HepG2 (cell line): ENCODE measurements around the gene AS3MT. TPM values are rescaled to one million over a fixed set of nuclear protein-coding genes. Genes with fewer than 3 reads are reported as not detected.
A peak's percentile ranks its signal among the peaks of the same experiment; 100 is the strongest.

Experiments
- ATAC-seq: fragments of 200-7000 bp; cut with Tn5 transposase; 3 replicates; pipeline ENCODE4 v1.9.1; 2020; ENCODE audit warnings: mild to moderate bottlenecking, moderate library complexity
- BruUV-seq: library from RNA; stranded (reverse); fragments of 400-500 nt; replicated peaks from 2 replicates; lab custom pipeline; 2021; lab: Mats Ljungman, UMichigan
- CTCF ChIA-PET: fragments of 300-600 bp; formaldehyde crosslinking; extraction: SDS; loops from one replicate; lab custom pipeline; 2021; ENCODE audit warnings: low total read pairs, inconsistent platforms, low intra/inter-chr PET ratio; lab: Yijun Ruan, JAX
- POLR2A ChIA-PET: fragments of 350-600 bp; sonication (Branson Sonifier 250); formaldehyde crosslinking; loops from one replicate; lab custom pipeline; 2020; ENCODE audit warnings: antibody characterized with exemption, inconsistent platforms; lab: Yijun Ruan, JAX
- DNase-seq: peaks from one replicate; pipeline ENCODE4 v3.0.0-alpha.2; 2015; ENCODE audit warnings: low spot score
- FAIRE-seq: peaks from 3 replicates; lab custom pipeline; 2011; peaks lifted over from hg19 to GRCh38; lab: Jason Lieb, UNC
- H2AFZ ChIP-seq: one replicate; pipeline ENCODE4 v1.6.1; 2011; ENCODE audit warnings: low read length, inconsistent platforms
- H3K27ac ChIP-seq: fragments of 300-600 bp; 3 replicates; pipeline ENCODE4 v1.8.0; 2011; ENCODE audit warnings: mixed run types, mild to moderate bottlenecking, mixed read lengths, low read length, inconsistent platforms; ENCODE audit not compliant: insufficient read depth; ENCODE audit errors: extremely low read length
- H3K27me3 ChIP-seq, 2 experiments: fragments of 200-600 bp in 1 of 2; 2 replicates in 1 of 2; 3 replicates in 1 of 2; pipeline versions ENCODE4 v1.6.0 to v1.8.0; 2011; ENCODE audit warnings: low read length in 2 of 2, mild to moderate bottlenecking in 2 of 2, moderate library complexity in 2 of 2, inconsistent platforms in 1 of 2; ENCODE audit not compliant: insufficient read depth in 2 of 2, control insufficient read depth in 1 of 2
- H3K36me3 ChIP-seq, 2 experiments: fragments of 200-600 bp in 1 of 2; replicated peaks in 1 of 2; 2 replicates in 1 of 2; 3 replicates in 1 of 2; pipeline versions ENCODE4 v1.5.1 to v1.8.0; 2011; ENCODE audit warnings: low read length in 2 of 2, inconsistent platforms in 1 of 2; ENCODE audit not compliant: insufficient read depth in 2 of 2, control insufficient read depth in 1 of 2
- H3K4me1 ChIP-seq: 2 replicates; pipeline ENCODE4 v1.5.1; 2012; ENCODE audit warnings: low read length, inconsistent platforms; ENCODE audit not compliant: insufficient read depth
- H3K4me2 ChIP-seq: 2 replicates; pipeline ENCODE4 v1.6.0; 2011; ENCODE audit warnings: low read depth, low read length, inconsistent platforms
- H3K4me3 ChIP-seq, 3 experiments: fragments of 200-600 bp in 1 of 3; sonication (generic), shearing (Covaris generic) in 1 of 3; replicated peaks in 1 of 3; 2 replicates each; pipeline ENCODE4 v1.5.1; 2011 to 2016; ENCODE audit warnings: low read length in 3 of 3, inconsistent platforms in 2 of 3, low read depth in 2 of 3, mild to moderate bottlenecking in 2 of 3, control low read depth in 1 of 3, mixed read lengths in 1 of 3; ENCODE audit not compliant: insufficient read depth in 1 of 3
- H3K79me2 ChIP-seq: one replicate; pipeline ENCODE4 v1.6.1; 2011; ENCODE audit warnings: low read length, inconsistent platforms; ENCODE audit not compliant: insufficient read depth
- H3K9ac ChIP-seq: 2 replicates; pipeline ENCODE4 v1.6.0; 2011; ENCODE audit warnings: mild to moderate bottlenecking, low read depth, low read length, inconsistent platforms; ENCODE audit not compliant: insufficient read depth
- H3K9me3 ChIP-seq: 2 replicates; pipeline ENCODE4 v1.5.1; 2012; ENCODE audit warnings: mild to moderate bottlenecking, low read length
- H4K20me1 ChIP-seq: 2 replicates; pipeline ENCODE4 v1.6.0; 2011; ENCODE audit warnings: inconsistent platforms, mild to moderate bottlenecking, low read length, moderate library complexity; ENCODE audit not compliant: insufficient read depth
- AGO2 ChIP-seq: fragments of 200-400 bp; formaldehyde crosslinking; optimal IDR thresholded peaks from 2 replicates; pipeline ENCODE3; 2017; ENCODE audit warnings: mild to moderate bottlenecking, low read depth, low read length, moderate library complexity
- ASH2L ChIP-seq: fragments of 300-600, 200-600 bp; sonication (generic); IDR thresholded peaks from 2 replicates; pipeline ENCODE4 v1.7.0; 2017; ENCODE audit warnings: low read depth, mild to moderate bottlenecking, moderate library complexity, mixed read lengths, low read length; ENCODE audit not compliant: insufficient read length
- ATRX ChIP-seq: sonication (generic); formaldehyde crosslinking; IDR thresholded peaks from 2 replicates; pipeline ENCODE4 v1.4.0; 2020; ENCODE audit warnings: missing genetic modification reagents, borderline replicate concordance
- GABPB1 ChIP-seq: IDR thresholded peaks from 2 replicates; pipeline ENCODE4 v1.6.1; 2016; ENCODE audit warnings: mild to moderate bottlenecking, missing genetic modification reagents, moderate library complexity, missing compliant biosample characterization
- NCOR1 ChIP-seq: fragments of 200-600 bp; sonication (generic); IDR thresholded peaks from 2 replicates; pipeline ENCODE4 v1.7.0; 2017; ENCODE audit warnings: antibody characterized with exemption, low read length, borderline replicate concordance
- PCBP1 ChIP-seq: fragments of 200-400 bp; formaldehyde crosslinking; IDR thresholded peaks from 2 replicates; pipeline ENCODE4 v1.6.1; 2017; ENCODE audit warnings: mild to moderate bottlenecking, low read depth, low read length, borderline replicate concordance
- SMAD3 ChIP-seq: sonication (generic); formaldehyde crosslinking; IDR thresholded peaks from 2 replicates; pipeline ENCODE4 v1.4.0; 2020; ENCODE audit warnings: missing genetic modification reagents
- SP140L ChIP-seq: sonication (generic); formaldehyde crosslinking; IDR thresholded peaks from 2 replicates; pipeline ENCODE4 v1.4.0; 2020; ENCODE audit warnings: missing genetic modification reagents, borderline replicate concordance
- TEAD2 ChIP-seq: sonication (generic); formaldehyde crosslinking; IDR thresholded peaks from 2 replicates; pipeline ENCODE4 v1.9.0; 2021; ENCODE audit warnings: missing genetic modification reagents
- TMF1 ChIP-seq: sonication (generic); formaldehyde crosslinking; IDR thresholded peaks from 2 replicates; pipeline ENCODE4 v1.8.1; 2022; ENCODE audit warnings: low read depth, missing genetic modification reagents
- TRAFD1 ChIP-seq: sonication (generic); formaldehyde crosslinking; IDR thresholded peaks from 2 replicates; pipeline ENCODE4 v1.5.1; 2020; ENCODE audit warnings: missing genetic modification reagents, mild to moderate bottlenecking, borderline replicate concordance
- ZBTB7B ChIP-seq: sonication (generic); formaldehyde crosslinking; IDR thresholded peaks from 2 replicates; pipeline ENCODE4 v1.4.0; 2020; ENCODE audit warnings: missing genetic modification reagents
- ZFP37 ChIP-seq: sonication (generic); formaldehyde crosslinking; IDR thresholded peaks from 2 replicates; pipeline ENCODE4 v1.4.0; 2020; ENCODE audit warnings: missing genetic modification reagents, borderline replicate concordance
- ZNF225 ChIP-seq: sonication (generic); formaldehyde crosslinking; IDR thresholded peaks from 2 replicates; pipeline ENCODE4 v1.4.0; 2020; ENCODE audit warnings: mild to moderate bottlenecking, missing genetic modification reagents
- ZNF256 ChIP-seq: sonication (generic); formaldehyde crosslinking; conservative IDR thresholded peaks from 2 replicates; pipeline ENCODE4 v1.4.0; 2020; ENCODE audit warnings: missing genetic modification reagents
- ZNF280B ChIP-seq: sonication (generic); formaldehyde crosslinking; IDR thresholded peaks from 2 replicates; pipeline ENCODE4 v1.5.0; 2020; ENCODE audit warnings: missing genetic modification reagents, mild to moderate bottlenecking, borderline replicate concordance
- ZNF629 ChIP-seq: sonication (generic); formaldehyde crosslinking; conservative IDR thresholded peaks from 2 replicates; pipeline ENCODE4 v1.5.0; 2020; ENCODE audit warnings: missing genetic modification reagents
- ZNF772 ChIP-seq: sonication (generic); formaldehyde crosslinking; IDR thresholded peaks from 2 replicates; pipeline ENCODE4 v1.5.0; 2020; ENCODE audit warnings: mild to moderate bottlenecking, missing genetic modification reagents
- ZNF788 ChIP-seq: sonication (generic); formaldehyde crosslinking; IDR thresholded peaks from 2 replicates; pipeline ENCODE4 v1.5.0; 2020; ENCODE audit warnings: mild to moderate bottlenecking, missing genetic modification reagents, borderline replicate concordance
- ZNF816 ChIP-seq: sonication (generic); formaldehyde crosslinking; IDR thresholded peaks from 2 replicates; pipeline ENCODE4 v1.8.0; 2022; ENCODE audit warnings: missing genetic modification reagents, mild to moderate bottlenecking, borderline replicate concordance
- WGBS: methylation state at CpG from one replicate; pipeline ENCODE4 v1.1.6; 2017; ENCODE audit warnings: low lambda C conversion rate; 5-methylcytosine and 5-hydroxymethylcytosine counted together
- in situ Hi-C: cut with HindIII; loops from 2 replicates; pipeline ENCODE4 v1.10.0; 2017; ENCODE audit warnings: low pct_unique_long_range_greater_than_20kb; ENCODE audit not compliant: extremely low pct_ligation_motif_present
- intact Hi-C: fragments of 100-400 bp; cut with micrococcal nuclease; formaldehyde crosslinking; loops from one replicate; pipeline ENCODE4 v1.10.0; 2022; ENCODE audit not compliant: unreplicated experiment
- polyA plus RNA-seq, 8 experiments: library from polyadenylated mRNA; depleted of rRNA in 3 of 8; stranded (reverse) in 7 of 8; unstranded in 1 of 8; fragments of >200 nt; fragmentation: Illumina TruSeq in 4 of 8; extraction: Trizol in 4 of 8; gene quantifications; 2 replicates each; pipeline versions ENCODE4 v1.2.1 to v1.2.3, GENCODE V29; 2011 to 2016; ENCODE audit warnings: low read depth in 4 of 8, missing spikeins in 1 of 8, mixed read lengths in 1 of 8; ENCODE audit not compliant: insufficient read depth in 1 of 8
- total RNA-seq, 5 experiments: library from RNA; depleted of rRNA; stranded (reverse); fragments of >200 nt; fragmentation: Illumina TruSeq; extraction: Trizol; gene quantifications; 2 replicates each; pipeline ENCODE4 v1.2.3, GENCODE V29; 2016; ENCODE audit warnings: low read depth in 1 of 5

Gene AS3MT
- total and polyA plus RNA-seq, 2 of the 13 experiments (the other 11 are each of a cell fraction or from before 2014, with no cell fraction given): 8.7 to 17.4 TPM

- no peak for TF ChIP-seq NCOR1
- peak; percentile 73; the same call in 1 of the 2 replicates for TF ChIP-seq GABPB1 (CRISPR knock-in tag)
- no peak for TF ChIP-seq ZNF280B
- TF ChIP-seq ATRX: no peak
- TF ChIP-seq SP140L (CRISPR knock-in tag): no peak
- no peak for TF ChIP-seq ZNF788 (CRISPR knock-in tag)
- no peak; the same call in 1 of the 2 replicates for TF ChIP-seq ZBTB7B
- peak; percentile 7; the same call in 1 of the 2 replicates for TF ChIP-seq ZNF816 (CRISPR knock-in tag)
Observed at GRCh38 chr10:102917962-102918816, 48.9 kb downstream of the AS3MT start, which contains the start of gene CNNM2 (continued).

GRCh38 chr10:102918817-102919245 lies 49.6 kb downstream of the AS3MT start:
- Histone ChIP-seq H3K9ac (peak overlapping the region; percentile 89), H4K20me1 (peaks cover 22% of the 10 kb centered on the region), H3K79me2 (peaks cover 53% of the 10 kb centered on the region), H3K27me3 (no peaks in the 10 kb centered on the region; a peak in 1 of 5 replicates), H3K4me2 (peak overlapping the region; percentile 88), H3K4me3 (peak overlapping the region; percentile 97 to 99 (median 99)), H3K36me3 (no peaks in the 10 kb centered on the region), H3K27ac (peak overlapping the region; percentile 88), H3K4me1 (peaks cover 38% of the 10 kb centered on the region), H2AFZ (no peak overlapping the region), H3K9me3 (no peaks in the 10 kb centered on the region)
- DNase-seq (peak; percentile 8), FAIRE-seq (no peak), ATAC-seq (peak; percentile 1)
- no CpG with 5 or more reads among the region's 49 CpGs for WGBS
- POLR2A ChIA-PET: interaction anchor here (1.3 to 2.4 kb wide), 9 partner anchors 52 to 326 kb away, joined by 4 to 7 read pairs (median 5); partner anchors contain the start of genes ARL3 and NT5C2
- in situ Hi-C loops: loop anchor here (5.0 to 10.0 kb wide), 3 partner anchors 82 to 326 kb away; partner anchors contain the start of genes CYP17A1 and RPEL1
- CTCF ChIA-PET: no interaction called here
- intact Hi-C loops: loop anchor here (5.0 kb wide), 1 partner anchor 323 kb away; no protein-coding TSS in a partner anchor
- BruUV-seq: no TSS peak
- TF ChIP-seq PCBP1: no peak
- peak; percentile 72 for TF ChIP-seq ASH2L
- no peak for TF ChIP-seq ZFP37 (CRISPR knock-in tag)
- TF ChIP-seq ZNF629: no peak
- no peak for TF ChIP-seq TRAFD1 (CRISPR knock-in tag)
- TF ChIP-seq ZNF772 (CRISPR knock-in tag): no peak
- no peak for TF ChIP-seq TEAD2 (CRISPR knock-in tag)
- TF ChIP-seq AGO2: peak; percentile 16
- no peak for TF ChIP-seq ATRX
- TF ChIP-seq SMAD3 (CRISPR knock-in tag): no peak
- no peak for TF ChIP-seq TMF1 (CRISPR knock-in tag)
- TF ChIP-seq ZNF225 (CRISPR knock-in tag): no peak
- no peak for TF ChIP-seq ZNF256 (CRISPR knock-in tag)
